ENCODE data around the gene TTC7B. TPM values are rescaled to one million over a fixed set of nuclear protein-coding genes. Genes with fewer than 3 reads are reported as not detected.
A peak's percentile ranks its signal among the peaks of the same experiment; 100 is the strongest.

The TTC7B gene
- total and polyA plus RNA-seq, 2 donors (not counting 3 experiments of a cell fraction or from before 2014, with no cell fraction given) = 46.8 to 76.5 TPM

DNA sequence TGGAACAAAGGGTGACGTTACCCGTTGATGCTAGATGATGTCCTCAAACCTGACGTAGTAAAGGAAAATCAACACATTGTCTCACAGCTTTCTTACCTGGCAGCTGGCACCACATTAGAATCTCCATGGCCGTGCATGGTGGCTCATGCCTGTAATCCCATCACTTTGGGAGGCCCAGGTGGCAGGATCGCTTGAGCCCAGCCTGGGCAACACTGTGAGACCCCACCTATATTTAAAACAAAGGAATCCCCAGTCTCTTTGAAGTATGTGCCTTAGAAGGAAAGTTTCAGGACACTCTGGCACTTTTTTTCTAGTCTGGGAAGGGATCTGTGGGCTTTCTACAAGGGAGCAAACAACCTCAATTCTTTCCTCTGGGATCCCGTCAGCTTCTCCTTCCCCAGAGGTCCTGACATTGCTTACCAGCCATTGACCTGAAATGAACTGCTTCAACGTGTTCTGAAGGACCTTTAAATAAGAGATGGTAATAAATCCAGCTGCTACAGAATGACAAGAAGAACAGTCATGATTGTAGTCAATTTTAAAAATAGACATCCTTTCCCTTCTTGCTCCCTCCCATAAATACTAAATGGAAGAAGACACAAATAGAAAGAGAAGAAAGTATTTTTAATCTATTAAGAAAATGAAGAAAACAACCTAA lies 33.7 kb upstream of the TTC7B start:
- dilution Hi-C loops (cut with MboI; ENCODE audit: extremely low pct_ligation_motif_present, low sequenced_read_pairs) (no loop called here), intact Hi-C loops (cut with micrococcal nuclease) (loop anchor here (1.0 to 5.0 kb wide), 5 partner anchors 22 to 443 kb away; no protein-coding TSS in a partner anchor)
- Histone ChIP-seq H4K20me1 (replicated peaks; ENCODE audit: control insufficient read depth, extremely low read depth, insufficient read depth, low read length) (no peaks in the 10 kb centered on the region), H3K36me3 (ENCODE audit: control insufficient read depth in 2 of 2, extremely low read depth in 1 of 2, insufficient read depth in 2 of 2, low read length in 2 of 2) (no peaks in the 10 kb centered on the region), H3K27me3 (ENCODE audit: control insufficient read depth in 2 of 2, insufficient read depth in 2 of 2, low read length in 2 of 2) (no peaks in the 10 kb centered on the region), H3K4me3 (replicated peaks in 1 of 3; ENCODE audit: insufficient read depth in 1 of 3, low read depth in 1 of 3, low read length in 3 of 3) (no peak overlapping the region), H3K9me1 (replicated peaks; ENCODE audit: control insufficient read depth, extremely low read depth, insufficient read depth, low read length) (no peaks in the 10 kb centered on the region), H3K27ac (ENCODE audit: insufficient read depth, low read depth, low read length) (peak overlapping the region; percentile 91), H3K9ac (replicated peaks; ENCODE audit: extremely low read depth, insufficient read depth, low read length) (peak overlapping the region; percentile 74), H2AFZ (ENCODE audit: low read depth, low read length) (no peak overlapping the region), H3K79me2 (ENCODE audit: control insufficient read depth, insufficient read depth, low read length) (no peaks in the 10 kb centered on the region), H3K4me1 (ENCODE audit: control insufficient read depth, extremely low read depth, insufficient read depth, low read length) (peaks cover 20% of the 10 kb centered on the region), H3K9me3 (replicated peaks; ENCODE audit: control insufficient read depth, insufficient read depth, low read length) (no peaks in the 10 kb centered on the region), H3K4me2 (ENCODE audit: insufficient read depth, low read length) (peak overlapping the region; percentile 87)
- ChIA-PET CTCF (interaction anchor here (0.8 to 2.4 kb wide), 7 partner anchors 17 to 327 kb away, joined by 3 to 11 read pairs (median 3); no protein-coding TSS in a partner anchor), POLR2A (interaction anchor here (1.0 kb wide), 1 partner anchor 54 kb away, joined by 3 read pairs; no protein-coding TSS in a partner anchor)
- TF ChIP-seq, protein P1, sequence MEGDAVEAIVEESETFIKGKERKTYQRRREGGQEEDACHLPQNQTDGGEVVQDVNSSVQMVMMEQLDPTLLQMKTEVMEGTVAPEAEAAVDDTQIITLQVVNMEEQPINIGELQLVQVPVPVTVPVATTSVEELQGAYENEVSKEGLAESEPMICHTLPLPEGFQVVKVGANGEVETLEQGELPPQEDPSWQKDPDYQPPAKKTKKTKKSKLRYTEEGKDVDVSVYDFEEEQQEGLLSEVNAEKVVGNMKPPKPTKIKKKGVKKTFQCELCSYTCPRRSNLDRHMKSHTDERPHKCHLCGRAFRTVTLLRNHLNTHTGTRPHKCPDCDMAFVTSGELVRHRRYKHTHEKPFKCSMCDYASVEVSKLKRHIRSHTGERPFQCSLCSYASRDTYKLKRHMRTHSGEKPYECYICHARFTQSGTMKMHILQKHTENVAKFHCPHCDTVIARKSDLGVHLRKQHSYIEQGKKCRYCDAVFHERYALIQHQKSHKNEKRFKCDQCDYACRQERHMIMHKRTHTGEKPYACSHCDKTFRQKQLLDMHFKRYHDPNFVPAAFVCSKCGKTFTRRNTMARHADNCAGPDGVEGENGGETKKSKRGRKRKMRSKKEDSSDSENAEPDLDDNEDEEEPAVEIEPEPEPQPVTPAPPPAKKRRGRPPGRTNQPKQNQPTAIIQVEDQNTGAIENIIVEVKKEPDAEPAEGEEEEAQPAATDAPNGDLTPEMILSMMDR (IDR thresholded peaks at IDR 0.05; ENCODE audit: extremely low read depth in 1 of 2, insufficient read depth in 1 of 2, low read depth in 1 of 2, low read length in 2 of 2) = no peak
- TF ChIP-seq POLR2A (IDR thresholded peaks at IDR 0.05; ENCODE audit: low read depth, low read length) (no peak), GATA2 (IDR thresholded peaks at IDR 0.05; ENCODE audit: insufficient read depth, insufficient read length, low read depth, low read length) (no peak), MYC (IDR thresholded peaks at IDR 0.05; ENCODE audit: low read depth, low read length) (no peak), FOS (IDR thresholded peaks at IDR 0.05; ENCODE audit: borderline replicate concordance, insufficient read depth, low read length) (no peak), MAX (IDR thresholded peaks at IDR 0.05; ENCODE audit: insufficient read depth, insufficient read length) (no peak), JUN (IDR thresholded peaks at IDR 0.05; ENCODE audit: borderline replicate concordance, insufficient read depth, insufficient read length, low read depth) (no peak), POLR2AphosphoS5 (IDR thresholded peaks at IDR 0.05; ENCODE audit: insufficient read depth, low read depth, low read length) (no peak), EZH2 (IDR thresholded peaks at IDR 0.05; ENCODE audit: borderline replicate concordance, low read depth, low read length, severe bottlenecking) (no peak)
- BruUV-seq (replicated peaks) = TSS peak; percentile 79
- DNase-seq (ENCODE audit: low read depth, low spot score) (no peak), FAIRE-seq (no peak)

All from endothelial cell of umbilical vein (primary cell).